Measurements from ENCODE around the gene CATSPERD.

Gene CATSPERD

GRCh38 chr19:5787409-5788182, 67.2 kb downstream of the CATSPERD start:
- DNase-seq (ENCODE audit: low spot score), result no peak

- no peak for DNase-seq (ENCODE audit: low spot score)
Observed at GRCh38 chr19:5788422-5788821, 68.0 kb downstream of the CATSPERD start.

- no peak for DNase-seq (ENCODE audit: low spot score)
Observed at GRCh38 chr19:5789351-5789761, 68.9 kb downstream of the CATSPERD start.

- no peak for DNase-seq (ENCODE audit: low spot score)
Observed at GRCh38 chr19:5789886-5790558, 69.6 kb downstream of the CATSPERD start.

- DNase-seq (ENCODE audit: low spot score), result peak; percentile 95
Observed at GRCh38 chr19:5790559-5791520, 70.4 kb downstream of the CATSPERD start, which contains the start of gene DUS3L. Gene DUS3L (minus strand): TSS chr19:5791163. CDS start chr19:5791141, 22 bp downstream.

- no peak for DNase-seq (ENCODE audit: low spot score)
Observed at GRCh38 chr19:5792224-5792623, 71.8 kb downstream of the CATSPERD start.

- no peak for DNase-seq (ENCODE audit: low spot score)
Observed at GRCh38 chr19:5793188-5793587, 72.8 kb downstream of the CATSPERD start.

GRCh38 chr19:5795382-5795919, 75.0 kb downstream of the CATSPERD start:
- no peak for DNase-seq (ENCODE audit: low spot score)

- no peak for DNase-seq (ENCODE audit: low spot score)
Observed at GRCh38 chr19:5798244-5798643, 77.8 kb downstream of the CATSPERD start.

- no peak for DNase-seq (ENCODE audit: low spot score)
Observed at GRCh38 chr19:5799247-5800241, 79.1 kb downstream of the CATSPERD start.

GRCh38 chr19:5800361-5801270, 80.2 kb downstream of the CATSPERD start:
- DNase-seq (ENCODE audit: low spot score), result no peak

GRCh38 chr19:5801796-5802619, 81.6 kb downstream of the CATSPERD start:
- no peak for DNase-seq (ENCODE audit: low spot score)

- no peak for DNase-seq (ENCODE audit: low spot score)
Observed at GRCh38 chr19:5803441-5803751, 83.0 kb downstream of the CATSPERD start.

GRCh38 chr19:5803752-5804515, 83.5 kb downstream of the CATSPERD start:
- peak; percentile 89 for DNase-seq (ENCODE audit: low spot score)

GRCh38 chr19:5804516-5805461, 84.4 kb downstream of the CATSPERD start, which contains the start of gene NRTN:
Gene NRTN (plus strand): TSS chr19:5805067. CDS start chr19:5824166, 19,099 bp downstream.
- peak; percentile 27 for DNase-seq (ENCODE audit: low spot score)

- DNase-seq (ENCODE audit: low spot score), result peak; percentile 48
Observed at GRCh38 chr19:5805462-5806132, 85.2 kb downstream of the CATSPERD start.

Measured in CD4-positive, alpha-beta T cell treated with Interleukin-15 for 4 hours (primary cell).